ENCODE measurements around the gene S100A10. TPM values are rescaled to one million over a fixed set of nuclear protein-coding genes. Genes with fewer than 3 reads are reported as not detected.

Gene S100A10
- total and polyA plus RNA-seq, 2 of the 4 experiments (the other 2 are of a cell fraction), result 86.0 to 277 TPM

DNA sequence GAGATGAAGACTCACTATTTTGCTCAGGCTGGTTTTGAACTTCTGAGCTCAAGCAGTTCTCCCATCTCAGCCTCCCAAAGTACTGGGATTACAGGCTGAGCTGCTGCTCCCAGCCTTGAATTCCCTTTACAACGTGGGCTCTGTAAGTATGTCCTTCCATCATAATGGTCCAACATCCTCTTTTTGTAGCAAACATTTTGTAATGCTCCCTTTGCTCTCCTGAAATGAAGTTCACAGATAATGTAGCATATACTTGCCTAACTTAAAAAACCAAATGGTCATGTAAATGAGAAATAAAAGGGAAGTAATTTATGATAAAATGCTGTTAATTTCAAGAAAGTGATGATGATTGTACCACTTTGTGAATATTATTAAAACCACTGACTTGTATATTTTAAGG is 53.9 kb downstream of the S100A10 start:
- no TSS peak for BruUV-seq (replicated peaks)
- Histone ChIP-seq H3K27ac (ENCODE audit: insufficient read depth, low read length) (no peak overlapping the region), H4K20me1 (ENCODE audit: insufficient read depth, low read length) (no peaks in the 10 kb centered on the region), H3K27me3 (ENCODE audit: control insufficient read depth, insufficient read depth, low read length) (no peaks in the 10 kb centered on the region), H3K23ac (ENCODE audit: low read depth, low read length) (no peak overlapping the region), H2BK15ac (ENCODE audit: low read depth, low read length) (no peak overlapping the region), H4K5ac (ENCODE audit: low read depth, low read length) (no peak overlapping the region), H3K4me1 (ENCODE audit: control insufficient read depth, insufficient read depth, low read length) (peaks cover 5% of the 10 kb centered on the region), H2AK5ac (ENCODE audit: low read depth, low read length) (no peak overlapping the region), H3K9me1 (ENCODE audit: insufficient read depth, low read length) (peaks cover 6% of the 10 kb centered on the region; the same call in 1 of the 2 replicates), H3K9ac (ENCODE audit: low read depth, low read length) (no peak overlapping the region), H3K14ac (replicated peaks; ENCODE audit: low read depth, low read length) (no peak overlapping the region), H3K36me3 (ENCODE audit: control insufficient read depth, insufficient read depth, low read length) (no peaks in the 10 kb centered on the region), H4K8ac (ENCODE audit: low read depth in 2 of 2, low read length in 2 of 2) (no peak overlapping the region), H4K91ac (ENCODE audit: insufficient read depth, low read depth, low read length) (no peak overlapping the region), H2AK9ac (replicated peaks; ENCODE audit: low read depth, low read length, poor library complexity) (no peak overlapping the region), H3K4me2 (ENCODE audit: low read depth, low read length) (no peak overlapping the region), H3K4ac (ENCODE audit: low read depth, low read length) (no peak overlapping the region), H3K18ac (ENCODE audit: low read depth, low read length) (no peak overlapping the region), H3K9me3 (ENCODE audit: control insufficient read depth, insufficient read depth, low read length) (no peaks in the 10 kb centered on the region), H2AFZ (replicated peaks; ENCODE audit: low read length, poor library complexity) (no peak overlapping the region), H3K56ac (ENCODE audit: extremely low read depth, insufficient read depth, low read length) (no peak overlapping the region), H2BK20ac (ENCODE audit: low read depth, low read length) (no peak overlapping the region), H2BK5ac (ENCODE audit: low read depth, low read length, poor library complexity, severe bottlenecking) (no peak overlapping the region), H2BK120ac (ENCODE audit: low read depth, low read length) (no peak overlapping the region), H3K4me3 (ENCODE audit: insufficient read depth, low read depth, low read length) (no peak overlapping the region), H3K79me1 (ENCODE audit: low read depth in 1 of 2, low read length in 2 of 2) (no peaks in the 10 kb centered on the region)
- ChIA-PET CTCF (interaction anchor here (1.7 kb wide), 1 partner anchor 62 kb away, joined by 4 read pairs; no protein-coding TSS in a partner anchor), POLR2A (ENCODE audit: unreplicated experiment) (no interaction called here)
- intact Hi-C loops (cut with micrococcal nuclease) (loop anchor here (10.0 kb wide), 1 partner anchor 245 kb away; no protein-coding TSS in a partner anchor), dilution Hi-C loops (cut with HindIII; ENCODE audit: low sequenced_read_pairs, unreplicated experiment) (no loop called here), in situ Hi-C loops (cut with MboI; ENCODE audit: low sequenced_read_pairs) (no loop called here)
- ATAC-seq (ENCODE audit: low read depth), result no peak
- WGBS, 2 experiments (ENCODE audit: extremely low coverage in 2 of 2, insufficient read length in 1 of 2), result no CpG with 5 or more reads among the region's 1 CpG
- TF ChIP-seq NFE2L2 (IDR thresholded peaks at IDR 0.05; ENCODE audit: low read depth, low read length) (no peak), RFX5 (IDR thresholded peaks at IDR 0.05; ENCODE audit: low read depth, low read length) (no peak), MXI1 (IDR thresholded peaks at IDR 0.05; ENCODE audit: borderline replicate concordance, low read depth, low read length) (no peak)
- no peak for DNase-seq

Data from IMR-90 (cell line).